Kidney (tissue), 14 donors: ENCODE measurements around the gene INHBE. TPM values are rescaled to one million over a fixed set of nuclear protein-coding genes. Genes with fewer than 3 reads are reported as not detected.
A peak's percentile ranks its signal among the peaks of the same experiment; 100 is the strongest.

Experiments
- DNase-seq, 5 donors: peaks; one replicate each; pipeline ENCODE4 v3.0.0-alpha.2; 2013 to 2020
- FAIRE-seq: peaks from 2 replicates; lab custom pipeline; 2012; peaks lifted over from hg19 to GRCh38; lab: Jason Lieb, UNC
- H3K27ac ChIP-seq, 2 donors: one replicate each; pipeline ENCODE4 v1.7.0; 2013; ENCODE audit warnings: low read depth in 2 of 2, low read length in 2 of 2, inconsistent platforms in 1 of 2
- H3K27me3 ChIP-seq: one replicate; pipeline ENCODE4 v1.7.1; 2013; ENCODE audit warnings: low read length, inconsistent platforms; ENCODE audit not compliant: control insufficient read depth, insufficient read depth
- H3K36me3 ChIP-seq, 3 donors: one replicate each; pipeline versions ENCODE4 v1.7.0 to v1.7.1; 2013; ENCODE audit warnings: low read length in 3 of 3, control low read depth in 1 of 3, inconsistent platforms in 1 of 3; ENCODE audit not compliant: insufficient read depth in 3 of 3, control insufficient read depth in 2 of 3
- H3K4me1 ChIP-seq, 3 donors: one replicate each; pipeline versions ENCODE4 v1.7.0 to v1.7.1; 2013; ENCODE audit warnings: low read length in 3 of 3, inconsistent platforms in 1 of 3, low read depth in 1 of 3; ENCODE audit not compliant: control insufficient read depth in 2 of 3, insufficient read depth in 2 of 3
- H3K4me3 ChIP-seq, 3 donors: one replicate each; pipeline versions ENCODE4 v1.7.0 to v1.8.1; 2013; ENCODE audit warnings: low read length in 3 of 3, control low read depth in 1 of 3, inconsistent platforms in 1 of 3
- H3K9ac ChIP-seq, 3 donors: one replicate each; pipeline versions ENCODE4 v1.7.0 to v1.7.1; 2013; ENCODE audit warnings: low read length in 3 of 3, control low read depth in 1 of 3, inconsistent platforms in 1 of 3
- H3K9me3 ChIP-seq, 3 donors: one replicate each; pipeline versions ENCODE4 v1.7.0 to v1.7.1; 2013; ENCODE audit warnings: low read length in 3 of 3, control low read depth in 1 of 3, inconsistent platforms in 1 of 3; ENCODE audit not compliant: control insufficient read depth in 2 of 3, insufficient read depth in 1 of 3
- CTCF ChIP-seq: IDR thresholded peaks from 3 replicates; pipeline ENCODE4 v1.5.1; 2012; ENCODE audit warnings: mild to moderate bottlenecking, moderate library complexity, borderline replicate concordance; ENCODE audit not compliant: insufficient read depth; ENCODE audit errors: extremely low read depth
- intact Hi-C: fragments of 100-400 bp; cut with DNase I; formaldehyde crosslinking; loops from one replicate; pipeline ENCODE4 v1.11.1; 2022
- polyA plus RNA-seq: library from polyadenylated mRNA; stranded (reverse); fragments of 350-450 nt; fragmentation: Illumina TruSeq; extraction: RNeasy Lipid Tissue Mini Kit (QIAGEN cat#74804); gene quantifications from one replicate; pipeline ENCODE4 v1.2.3, GENCODE V29; 2014; ENCODE audit warnings: low read depth, low replicate concordance; ENCODE audit not compliant: insufficient read depth
- total RNA-seq: library from RNA; stranded (reverse); fragmentation: NEBNext Ultra II Directional; extraction: Animal tissue kit (Norgen Biotek cat#: 25700); gene quantifications from one replicate; pipeline ENCODE4 v1.2.1, GENCODE V29; 2021
- donor health status: control.
- donor health status: control.
- donor health status: control.
- donor health status: control.
- donor health status: control.
- donor health status: DM: yes; HTN: yes; CAD: no.
- donor health status: Normal renal cell carcinoma (clear cell type).

INHBE gene
- total and polyA plus RNA-seq, 2 donors from 2014 or later = 0.19 to 0.30 TPM

- intact Hi-C loops = no loop called here
- no peak overlapping the region for H3K4me3 ChIP-seq
- H3K9ac ChIP-seq = no peak overlapping the region
- no peaks in the 10 kb centered on the region for H3K36me3 ChIP-seq
- H3K9me3 ChIP-seq = no peaks in the 10 kb centered on the region
- DNase-seq (no peak), FAIRE-seq (no peak)
- peaks cover 25% of the 10 kb centered on the region for H3K27me3 ChIP-seq
- TF ChIP-seq CTCF = no peak
- H3K4me1 ChIP-seq = peaks cover 0 to 16% (median 0%) of the 10 kb centered on the region in 3 donors
- H3K27ac ChIP-seq = no peak overlapping the region
Measured at GRCh38 chr12:57473392-57473791, 18.3 kb downstream of the INHBE start.

- intact Hi-C loops = no loop called here
- H3K27ac ChIP-seq = no peak overlapping the region
- H3K4me1 ChIP-seq = peaks cover 0 to 16% (median 0%) of the 10 kb centered on the region in 3 donors
- H3K27me3 ChIP-seq = peaks cover 25% of the 10 kb centered on the region
- no peak for TF ChIP-seq CTCF
- H3K9ac ChIP-seq = no peak overlapping the region
- H3K9me3 ChIP-seq = no peaks in the 10 kb centered on the region
- H3K36me3 ChIP-seq = no peaks in the 10 kb centered on the region
- no peak overlapping the region for H3K4me3 ChIP-seq
- no peak for FAIRE-seq
- DNase-seq = peak in 1 of 5 donors; percentile 33
Measured at GRCh38 chr12:57473886-57474285, 18.8 kb downstream of the INHBE start.

- no peak overlapping the region for H3K9ac ChIP-seq
- FAIRE-seq = no peak
- no peaks in the 10 kb centered on the region for H3K36me3 ChIP-seq
- peak in 1 of 5 donors; percentile 29 for DNase-seq
- no peak overlapping the region for H3K4me3 ChIP-seq
- no peak for TF ChIP-seq CTCF
- H3K4me1 ChIP-seq = peaks cover 0 to 18% (median 0%) of the 10 kb centered on the region in 3 donors
- H3K9me3 ChIP-seq = no peaks in the 10 kb centered on the region
- H3K27me3 ChIP-seq = peaks cover 25% of the 10 kb centered on the region
- H3K27ac ChIP-seq = no peak overlapping the region
- intact Hi-C loops = no loop called here
Measured at GRCh38 chr12:57474430-57474829, 19.3 kb downstream of the INHBE start.

- intact Hi-C loops = no loop called here
- no peak for FAIRE-seq
- H3K9me3 ChIP-seq = no peaks in the 10 kb centered on the region
- no peak overlapping the region for H3K9ac ChIP-seq
- DNase-seq = peak in 1 of 5 donors; percentile 36
- no peaks in the 10 kb centered on the region for H3K36me3 ChIP-seq
- H3K27ac ChIP-seq = no peak overlapping the region
- H3K4me3 ChIP-seq = no peak overlapping the region
- H3K27me3 ChIP-seq = peaks cover 25% of the 10 kb centered on the region
- peaks cover 0 to 18% (median 0%) of the 10 kb centered on the region in 3 donors for H3K4me1 ChIP-seq
- TF ChIP-seq CTCF = no peak
Measured at GRCh38 chr12:57474862-57475261, 19.8 kb downstream of the INHBE start.
